ENCODE results near the gene PTPN3.
"Not testable (repeated sequence)": the region's sequence is repeated elsewhere in the genome, so short reads cannot be mapped to it uniquely, and the experiment has no call there.

Gene PTPN3

GRCh38 chr9:109522106-109522505, 24.0 kb upstream of the PTPN3 start:
- Histone ChIP-seq H3K27ac (no peak overlapping the region), H3K9me3 (ENCODE audit: low read depth, low read length) (no peaks in the 10 kb centered on the region), H3K9ac (ENCODE audit: insufficient read length) (no peak overlapping the region), H3K4me3 (no peak overlapping the region), H3K36me3 (ENCODE audit: insufficient read depth, low read length) (no peaks in the 10 kb centered on the region)
- TF ChIP-seq POLR2AphosphoS5 (IDR thresholded peaks at IDR 0.05; ENCODE audit: borderline replicate concordance, low read depth, low read length), result no peak
- TF ChIP-seq EZH2 (IDR thresholded peaks at IDR 0.05), result no peak
- no peak for TF ChIP-seq FOXP2 (optimal IDR thresholded peaks at IDR 0.05; ENCODE audit: control extremely low read depth, extremely low read length, insufficient read depth)
- no peak for DNase-seq (ENCODE audit: low read depth, low spot score)

GRCh38 chr9:109520475-109521132, 22.5 kb upstream of the PTPN3 start:
- H3K9me3 ChIP-seq (ENCODE audit: low read depth, low read length), result no peaks in the 10 kb centered on the region
- H3K27ac ChIP-seq, result no peak overlapping the region
- no peak overlapping the region for H3K4me3 ChIP-seq
- DNase-seq (ENCODE audit: low read depth, low spot score), result peak; percentile 32
- no peak overlapping the region for H3K9ac ChIP-seq (ENCODE audit: insufficient read length)
- no peaks in the 10 kb centered on the region for H3K36me3 ChIP-seq (ENCODE audit: insufficient read depth, low read length)
- TF ChIP-seq EZH2 (IDR thresholded peaks at IDR 0.05) (no peak), POLR2AphosphoS5 (IDR thresholded peaks at IDR 0.05; ENCODE audit: borderline replicate concordance, low read depth, low read length) (no peak), FOXP2 (optimal IDR thresholded peaks at IDR 0.05; ENCODE audit: control extremely low read depth, extremely low read length, insufficient read depth) (no peak)

- H3K36me3 ChIP-seq (ENCODE audit: insufficient read depth, low read length), result no peaks in the 10 kb centered on the region
- TF ChIP-seq EZH2 (IDR thresholded peaks at IDR 0.05) (no peak), POLR2AphosphoS5 (IDR thresholded peaks at IDR 0.05; ENCODE audit: borderline replicate concordance, low read depth, low read length) (no peak), FOXP2 (optimal IDR thresholded peaks at IDR 0.05; ENCODE audit: control extremely low read depth, extremely low read length, insufficient read depth) (no peak)
- H3K4me3 ChIP-seq, result no peak overlapping the region
- H3K27ac ChIP-seq, result no peak overlapping the region
- H3K9ac ChIP-seq (ENCODE audit: insufficient read length), result no peak overlapping the region
- no peak for DNase-seq (ENCODE audit: low read depth, low spot score)
- no peaks in the 10 kb centered on the region for H3K9me3 ChIP-seq (ENCODE audit: low read depth, low read length)
Observed at GRCh38 chr9:109519366-109519765, 21.3 kb upstream of the PTPN3 start.

GRCh38 chr9:109518621-109519335, 20.7 kb upstream of the PTPN3 start:
- H3K9ac ChIP-seq (ENCODE audit: insufficient read length), result no peak overlapping the region
- no peak for TF ChIP-seq EZH2 (IDR thresholded peaks at IDR 0.05)
- TF ChIP-seq POLR2AphosphoS5 (IDR thresholded peaks at IDR 0.05; ENCODE audit: borderline replicate concordance, low read depth, low read length), result no peak
- TF ChIP-seq FOXP2 (optimal IDR thresholded peaks at IDR 0.05; ENCODE audit: control extremely low read depth, extremely low read length, insufficient read depth), result no peak
- no peak overlapping the region for H3K4me3 ChIP-seq
- H3K9me3 ChIP-seq (ENCODE audit: low read depth, low read length), result no peaks in the 10 kb centered on the region
- no peaks in the 10 kb centered on the region for H3K36me3 ChIP-seq (ENCODE audit: insufficient read depth, low read length)
- DNase-seq (ENCODE audit: low read depth, low spot score), result no peak
- H3K27ac ChIP-seq, result no peak overlapping the region

- no peak overlapping the region for H3K27ac ChIP-seq
- no peak for TF ChIP-seq EZH2 (IDR thresholded peaks at IDR 0.05)
- no peak for TF ChIP-seq POLR2AphosphoS5 (IDR thresholded peaks at IDR 0.05; ENCODE audit: borderline replicate concordance, low read depth, low read length)
- no peak for TF ChIP-seq FOXP2 (optimal IDR thresholded peaks at IDR 0.05; ENCODE audit: control extremely low read depth, extremely low read length, insufficient read depth)
Observed at GRCh38 chr9:109517901-109518377, 19.8 kb upstream of the PTPN3 start.

GRCh38 chr9:109513871-109514270, 15.8 kb upstream of the PTPN3 start:
- no peak overlapping the region for H3K27ac ChIP-seq
- H3K9me3 ChIP-seq (ENCODE audit: low read depth, low read length), result no peaks in the 10 kb centered on the region
- H3K36me3 ChIP-seq (ENCODE audit: insufficient read depth, low read length), result no peaks in the 10 kb centered on the region
- TF ChIP-seq EZH2 (IDR thresholded peaks at IDR 0.05) (no peak), POLR2AphosphoS5 (IDR thresholded peaks at IDR 0.05; ENCODE audit: borderline replicate concordance, low read depth, low read length) (no peak), FOXP2 (optimal IDR thresholded peaks at IDR 0.05; ENCODE audit: control extremely low read depth, extremely low read length, insufficient read depth) (no peak)
- no peak for DNase-seq (ENCODE audit: low read depth, low spot score)
- H3K4me3 ChIP-seq, result no peak overlapping the region
- no peak overlapping the region for H3K9ac ChIP-seq (ENCODE audit: insufficient read length)

More at GRCh38 chr9:109517901-109518377, 19.8 kb upstream of the PTPN3 start:
- Histone ChIP-seq H3K4me3 (no peak overlapping the region), H3K36me3 (ENCODE audit: insufficient read depth, low read length) (no peaks in the 10 kb centered on the region), H3K9ac (ENCODE audit: insufficient read length) (no peak overlapping the region), H3K9me3 (ENCODE audit: low read depth, low read length) (no peaks in the 10 kb centered on the region)
- DNase-seq (ENCODE audit: low read depth, low spot score), result no peak

GRCh38 chr9:109512170-109512756, 14.2 kb upstream of the PTPN3 start:
- Histone ChIP-seq H3K9me3 (ENCODE audit: low read depth, low read length) (no peaks in the 10 kb centered on the region), H3K4me3 (no peak overlapping the region), H3K9ac (ENCODE audit: insufficient read length) (no peak overlapping the region), H3K27ac (no peak overlapping the region), H3K36me3 (ENCODE audit: insufficient read depth, low read length) (no peaks in the 10 kb centered on the region)
- TF ChIP-seq EZH2 (IDR thresholded peaks at IDR 0.05) (no peak), POLR2AphosphoS5 (IDR thresholded peaks at IDR 0.05; ENCODE audit: borderline replicate concordance, low read depth, low read length) (no peak), FOXP2 (optimal IDR thresholded peaks at IDR 0.05; ENCODE audit: control extremely low read depth, extremely low read length, insufficient read depth) (no peak)
- DNase-seq (ENCODE audit: low read depth, low spot score), result no peak

GRCh38 chr9:109510506-109510905, 12.4 kb upstream of the PTPN3 start:
- no peaks in the 10 kb centered on the region for H3K9me3 ChIP-seq (ENCODE audit: low read depth, low read length)
- no peak overlapping the region for H3K9ac ChIP-seq (ENCODE audit: insufficient read length)
- H3K27ac ChIP-seq, result no peak overlapping the region
- H3K36me3 ChIP-seq (ENCODE audit: insufficient read depth, low read length), result no peaks in the 10 kb centered on the region
- H3K4me3 ChIP-seq, result no peak overlapping the region
- no peak for DNase-seq (ENCODE audit: low read depth, low spot score)
- TF ChIP-seq FOXP2 (optimal IDR thresholded peaks at IDR 0.05; ENCODE audit: control extremely low read depth, extremely low read length, insufficient read depth) (no peak), POLR2AphosphoS5 (IDR thresholded peaks at IDR 0.05; ENCODE audit: borderline replicate concordance, low read depth, low read length) (no peak), EZH2 (IDR thresholded peaks at IDR 0.05) (no peak)

- DNase-seq (ENCODE audit: low read depth, low spot score); H3K9ac ChIP-seq (ENCODE audit: insufficient read length); H3K27ac ChIP-seq; H3K4me3 ChIP-seq; H3K36me3 ChIP-seq (ENCODE audit: insufficient read depth, low read length); H3K9me3 ChIP-seq (ENCODE audit: low read depth, low read length): not testable (repeated sequence)
Observed at GRCh38 chr9:109510042-109510441, 11.9 kb upstream of the PTPN3 start.

Data from SK-N-MC (cell line).